Esophagus squamous epithelium (tissue), 4 donors: ENCODE data around the gene PCP4.

Source experiments
- CTCF ChIP-seq, 6 experiments: fragments of 450-650 bp in 4 of 6; fragments of 200-600 bp in 2 of 6; sonication (generic) in 2 of 6; IDR thresholded peaks; one replicate each; pipeline ENCODE4 v1.5.1; 2016 to 2019; ENCODE audit warnings: antibody characterized with exemption in 6 of 6, mild to moderate bottlenecking in 4 of 6, moderate library complexity in 4 of 6
- POLR2A ChIP-seq, 4 donors: fragments of 450-650 bp; IDR thresholded peaks; one replicate each; pipeline ENCODE4 v1.6.1; 2017; ENCODE audit warnings: antibody characterized with exemption in 4 of 4, mild to moderate bottlenecking in 4 of 4, moderate library complexity in 3 of 4

GRCh38 chr21:39822042-39822441 lies 45.2 kb upstream of the PCP4 start:
- TF ChIP-seq CTCF (IDR thresholded peaks at IDR 0.05) (no peak), POLR2A (IDR thresholded peaks at IDR 0.05) (no peak)
